ENCODE measurements around the gene ST6GAL1. TPM values are rescaled to one million over a fixed set of nuclear protein-coding genes. Genes with fewer than 3 reads are reported as not detected.
"Not testable (repeated sequence)": the region's sequence is repeated elsewhere in the genome, so short reads cannot be mapped to it uniquely, and the experiment has no call there.

ST6GAL1 gene
- polyA plus RNA-seq, 3 donors: 19.0 to 24.4 (median 20.5) TPM

- peak overlapping the region in 4 of 7 donors; percentile 14 to 47 (median 34) for H3K27ac Mint-ChIP-seq
- H3K4me2 ChIP-seq (replicated peaks; ENCODE audit: extremely low read depth, low read length, poor library complexity, severe bottlenecking): no peak overlapping the region
- peak in 1 of 3 donors; percentile 24 for DNase-seq
- no peak overlapping the region for H3K9ac ChIP-seq (ENCODE audit: insufficient read depth, low read length, poor library complexity, severe bottlenecking)
- H3K4me1 ChIP-seq (ENCODE audit: control insufficient read depth in 1 of 2, insufficient read depth in 2 of 2, low read length in 2 of 2): peaks cover 13 to 19% of the 10 kb centered on the region in 2 donors
- H3K36me3 Mint-ChIP-seq: peaks cover 61 to 80% of the 10 kb centered on the region in 2 donors
- peaks cover 21% of the 10 kb centered on the region for H3K4me1 Mint-ChIP-seq
- no peak overlapping the region for H3K4me3 ChIP-seq (replicated peaks in 1 of 3; ENCODE audit: low read depth in 2 of 3, low read length in 3 of 3)
- peaks cover 0 to 2% (median 0%) of the 10 kb centered on the region in 3 donors for H3K27me3 Mint-ChIP-seq (ENCODE audit: low read depth in 3 of 3)
- no peaks in the 10 kb centered on the region for H3K27me3 ChIP-seq (ENCODE audit: control insufficient read depth in 2 of 2, insufficient read depth in 2 of 2, low read length in 2 of 2)
- H3K36me3 ChIP-seq (replicated peaks in 1 of 2; ENCODE audit: control insufficient read depth in 1 of 2, insufficient read depth in 2 of 2, low read length in 2 of 2): peaks cover 3 to 38% of the 10 kb centered on the region in 2 donors
- WGBS (ENCODE audit: insufficient coverage): no CpG with 5 or more reads among the region's 3 CpGs
- H2AFZ ChIP-seq (ENCODE audit: insufficient read depth, low read depth, low read length, poor library complexity, severe bottlenecking): no peak overlapping the region
- intact Hi-C loops (cut with micrococcal nuclease): no loop called here
- no peak overlapping the region for H3K4me3 Mint-ChIP-seq
- H4K20me1 ChIP-seq (ENCODE audit: insufficient read depth, low read length): no peaks in the 10 kb centered on the region
- peaks cover 24 to 34% (median 29%) of the 10 kb centered on the region in 7 donors for H3K9me3 Mint-ChIP-seq
- no peaks in the 10 kb centered on the region for H3K79me2 ChIP-seq (ENCODE audit: insufficient read depth, low read length)
- no peak for TF ChIP-seq CTCF (IDR thresholded peaks at IDR 0.05)
- H3K27ac ChIP-seq (ENCODE audit: low read depth in 1 of 2, low read length in 2 of 2): peak overlapping the region in 1 of 2 donors; percentile 62
- H3K9me3 ChIP-seq (replicated peaks in 1 of 2; ENCODE audit: control insufficient read depth in 1 of 2, insufficient read depth in 1 of 2, low read length in 2 of 2): peaks cover 0 to 5% of the 10 kb centered on the region in 2 donors
These were observed 121.5 kb downstream of the ST6GAL1 start for GRCh38 chr3:187051724-187052366.

GRCh38 chr3:187052427-187052826, 122.1 kb downstream of the ST6GAL1 start:
- H3K4me2 ChIP-seq (replicated peaks; ENCODE audit: extremely low read depth, low read length, poor library complexity, severe bottlenecking); H3K4me3 ChIP-seq (replicated peaks in 1 of 3; ENCODE audit: low read depth in 2 of 3, low read length in 3 of 3); H2AFZ ChIP-seq (ENCODE audit: insufficient read depth, low read depth, low read length, poor library complexity, severe bottlenecking); H3K9ac ChIP-seq (ENCODE audit: insufficient read depth, low read length, poor library complexity, severe bottlenecking); H4K20me1 ChIP-seq (ENCODE audit: insufficient read depth, low read length); H3K27me3 ChIP-seq (ENCODE audit: control insufficient read depth in 2 of 2, insufficient read depth in 2 of 2, low read length in 2 of 2); H3K9me3 ChIP-seq (replicated peaks in 1 of 2; ENCODE audit: control insufficient read depth in 1 of 2, insufficient read depth in 1 of 2, low read length in 2 of 2); DNase-seq; H3K27ac ChIP-seq (ENCODE audit: low read depth in 1 of 2, low read length in 2 of 2); H3K4me3 Mint-ChIP-seq; intact Hi-C loops (cut with micrococcal nuclease); H3K79me2 ChIP-seq (ENCODE audit: insufficient read depth, low read length); H3K27me3 Mint-ChIP-seq (ENCODE audit: low read depth in 3 of 3): not testable (repeated sequence)
- Mint-ChIP-seq H3K27ac (peak overlapping the region in 3 of 7 donors; percentile 14 to 67 (median 27)), H3K4me1 (peaks cover 21% of the 10 kb centered on the region), H3K9me3 (peaks cover 27 to 39% (median 32%) of the 10 kb centered on the region in 7 donors), H3K36me3 (peaks cover 66 to 86% of the 10 kb centered on the region in 2 donors)
- H3K36me3 ChIP-seq (replicated peaks in 1 of 2; ENCODE audit: control insufficient read depth in 1 of 2, insufficient read depth in 2 of 2, low read length in 2 of 2): peaks cover 3 to 44% of the 10 kb centered on the region in 2 donors
- H3K4me1 ChIP-seq (ENCODE audit: control insufficient read depth in 1 of 2, insufficient read depth in 2 of 2, low read length in 2 of 2): peaks cover 13 to 19% of the 10 kb centered on the region in 2 donors
- no CpG with 5 or more reads among the region's 2 CpGs for WGBS (ENCODE audit: insufficient coverage)

- H3K4me3 Mint-ChIP-seq; DNase-seq; H3K27me3 ChIP-seq (ENCODE audit: control insufficient read depth in 2 of 2, insufficient read depth in 2 of 2, low read length in 2 of 2); H4K20me1 ChIP-seq (ENCODE audit: insufficient read depth, low read length); intact Hi-C loops (cut with micrococcal nuclease); H3K9ac ChIP-seq (ENCODE audit: insufficient read depth, low read length, poor library complexity, severe bottlenecking); H3K27ac ChIP-seq (ENCODE audit: low read depth in 1 of 2, low read length in 2 of 2); H3K27ac Mint-ChIP-seq; H2AFZ ChIP-seq (ENCODE audit: insufficient read depth, low read depth, low read length, poor library complexity, severe bottlenecking); H3K4me2 ChIP-seq (replicated peaks; ENCODE audit: extremely low read depth, low read length, poor library complexity, severe bottlenecking); H3K4me3 ChIP-seq (replicated peaks in 1 of 3; ENCODE audit: low read depth in 2 of 3, low read length in 3 of 3); H3K27me3 Mint-ChIP-seq (ENCODE audit: low read depth in 3 of 3); H3K79me2 ChIP-seq (ENCODE audit: insufficient read depth, low read length): not testable (repeated sequence)
- H3K36me3 ChIP-seq (replicated peaks in 1 of 2; ENCODE audit: control insufficient read depth in 1 of 2, insufficient read depth in 2 of 2, low read length in 2 of 2): peaks cover 14 to 48% of the 10 kb centered on the region in 2 donors
- peaks cover 72 to 87% of the 10 kb centered on the region in 2 donors for H3K36me3 Mint-ChIP-seq
- 86% methylated on average over 1 of the region's 2 CpGs for WGBS (ENCODE audit: insufficient coverage)
- H3K9me3 ChIP-seq (replicated peaks in 1 of 2; ENCODE audit: control insufficient read depth in 1 of 2, insufficient read depth in 1 of 2, low read length in 2 of 2): peaks cover 12 to 13% of the 10 kb centered on the region in 2 donors
- H3K4me1 ChIP-seq (ENCODE audit: control insufficient read depth in 1 of 2, insufficient read depth in 2 of 2, low read length in 2 of 2): peaks cover 13 to 19% of the 10 kb centered on the region in 2 donors
- H3K4me1 Mint-ChIP-seq: peaks cover 27% of the 10 kb centered on the region
- peaks cover 33 to 49% (median 40%) of the 10 kb centered on the region in 7 donors for H3K9me3 Mint-ChIP-seq
These were observed 124.1 kb downstream of the ST6GAL1 start for GRCh38 chr3:187054433-187054832.

- H3K36me3 ChIP-seq (replicated peaks in 1 of 2; ENCODE audit: control insufficient read depth in 1 of 2, insufficient read depth in 2 of 2, low read length in 2 of 2): peaks cover 16 to 46% of the 10 kb centered on the region in 2 donors
- peaks cover 12 to 13% of the 10 kb centered on the region in 2 donors for H3K9me3 ChIP-seq (replicated peaks in 1 of 2; ENCODE audit: control insufficient read depth in 1 of 2, insufficient read depth in 1 of 2, low read length in 2 of 2)
- H3K27me3 ChIP-seq (ENCODE audit: control insufficient read depth in 2 of 2, insufficient read depth in 2 of 2, low read length in 2 of 2); H3K27ac Mint-ChIP-seq; H4K20me1 ChIP-seq (ENCODE audit: insufficient read depth, low read length); intact Hi-C loops (cut with micrococcal nuclease); DNase-seq; H3K4me2 ChIP-seq (replicated peaks; ENCODE audit: extremely low read depth, low read length, poor library complexity, severe bottlenecking); H3K27me3 Mint-ChIP-seq (ENCODE audit: low read depth in 3 of 3); H3K79me2 ChIP-seq (ENCODE audit: insufficient read depth, low read length); H3K4me1 ChIP-seq (ENCODE audit: control insufficient read depth in 1 of 2, insufficient read depth in 2 of 2, low read length in 2 of 2); H3K9ac ChIP-seq (ENCODE audit: insufficient read depth, low read length, poor library complexity, severe bottlenecking); H3K4me3 Mint-ChIP-seq; H3K27ac ChIP-seq (ENCODE audit: low read depth in 1 of 2, low read length in 2 of 2); H3K4me3 ChIP-seq (replicated peaks in 1 of 3; ENCODE audit: low read depth in 2 of 3, low read length in 3 of 3); H2AFZ ChIP-seq (ENCODE audit: insufficient read depth, low read depth, low read length, poor library complexity, severe bottlenecking): not testable (repeated sequence)
- Mint-ChIP-seq H3K36me3 (peaks cover 74 to 85% of the 10 kb centered on the region in 2 donors), H3K4me1 (peaks cover 18% of the 10 kb centered on the region), H3K9me3 (peaks cover 31 to 49% (median 40%) of the 10 kb centered on the region in 7 donors)
- 78% methylated on average over 10 of the region's 10 CpGs for whole genome bisulfite sequencing (ENCODE audit: insufficient coverage)
These were observed 127.5 kb downstream of the ST6GAL1 start for GRCh38 chr3:187057803-187058202.
